Measurements from ENCODE around the gene COX14. TPM values are rescaled to one million over a fixed set of nuclear protein-coding genes. Genes with fewer than 3 reads are reported as not detected.
A peak's percentile ranks its signal among the peaks of the same experiment; 100 is the strongest.

COX14 gene
- total RNA-seq, 1 donor from 2014 or later: 42.4 TPM

GRCh38 chr12:50069069-50069468 lies 43.0 kb upstream of the COX14 start:
- no peak overlapping the region for H3K4me3 Mint-ChIP-seq
- H3K36me3 Mint-ChIP-seq (ENCODE audit: low read depth): no peaks in the 10 kb centered on the region
- TF ChIP-seq CTCF (IDR thresholded peaks at IDR 0.05): no peak
- no peak overlapping the region for H3K27ac Mint-ChIP-seq
- no peaks in the 10 kb centered on the region for H3K9me3 Mint-ChIP-seq
- intact Hi-C loops (cut with micrococcal nuclease): no loop called here
- ChIA-PET POLR2A (interaction anchor here (0.6 to 1.0 kb wide), 2 partner anchors 45 to 1161 kb away, joined by 3 read pairs; no protein-coding TSS in a partner anchor), CTCF (interaction anchor here (0.6 to 7.6 kb wide), 10 partner anchors 8 to 224 kb away, joined by 3 to 73 read pairs (median 5); no protein-coding TSS in a partner anchor)
- H3K4me1 Mint-ChIP-seq: peaks cover 4% of the 10 kb centered on the region
- peaks cover 13% of the 10 kb centered on the region for H3K27me3 Mint-ChIP-seq
- DNase-seq (no peak), ATAC-seq (ENCODE audit: low read depth) (no peak)

- H3K9me3 Mint-ChIP-seq: no peaks in the 10 kb centered on the region
- H3K4me1 Mint-ChIP-seq: peaks cover 4% of the 10 kb centered on the region
- intact Hi-C loops (cut with micrococcal nuclease): no loop called here
- no peak overlapping the region for H3K27ac Mint-ChIP-seq
- ATAC-seq (ENCODE audit: low read depth) (no peak), DNase-seq (no peak)
- TF ChIP-seq CTCF (IDR thresholded peaks at IDR 0.05): no peak
- peaks cover 11% of the 10 kb centered on the region for H3K27me3 Mint-ChIP-seq
- H3K4me3 Mint-ChIP-seq: no peak overlapping the region
- no peaks in the 10 kb centered on the region for H3K36me3 Mint-ChIP-seq (ENCODE audit: low read depth)
- ChIA-PET CTCF (interaction anchor here (0.6 to 7.6 kb wide), 9 partner anchors 9 to 223 kb away, joined by 3 to 73 read pairs (median 5); no protein-coding TSS in a partner anchor), POLR2A (interaction anchor here (1.0 kb wide), 1 partner anchor 45 kb away, joined by 3 read pairs; no protein-coding TSS in a partner anchor)
These were observed 42.5 kb upstream of the COX14 start for GRCh38 chr12:50069539-50069938.

- no peaks in the 10 kb centered on the region for H3K9me3 Mint-ChIP-seq
- peaks cover 11% of the 10 kb centered on the region for H3K27me3 Mint-ChIP-seq
- peaks cover 4% of the 10 kb centered on the region for H3K4me1 Mint-ChIP-seq
- no peaks in the 10 kb centered on the region for H3K36me3 Mint-ChIP-seq (ENCODE audit: low read depth)
- ATAC-seq (ENCODE audit: low read depth): peak; percentile 58
- H3K4me3 Mint-ChIP-seq: no peak overlapping the region
- peak; percentile 53 for DNase-seq
- peak; percentile 40 for TF ChIP-seq CTCF (IDR thresholded peaks at IDR 0.05)
- ChIA-PET CTCF (interaction anchor here (0.6 to 7.6 kb wide), 16 partner anchors 9 to 127 kb away, joined by 3 to 73 read pairs (median 4); partner anchors contain the start of genes CERS5, COX14 and GPD1), POLR2A (interaction anchor here (1.4 kb wide), 1 partner anchor 103 kb away, joined by 4 read pairs; no protein-coding TSS in a partner anchor)
- H3K27ac Mint-ChIP-seq: no peak overlapping the region
- intact Hi-C loops (cut with micrococcal nuclease): loop anchor here (1.0 to 10.0 kb wide), 4 partner anchors 33 to 564 kb away; no protein-coding TSS in a partner anchor
These were observed 41.5 kb upstream of the COX14 start for GRCh38 chr12:50070314-50071060.

GRCh38 chr12:50072198-50072907 lies 39.7 kb upstream of the COX14 start:
- intact Hi-C loops (cut with micrococcal nuclease): loop anchor here (5.0 to 10.0 kb wide), 3 partner anchors 35 to 562 kb away; no protein-coding TSS in a partner anchor
- ATAC-seq (ENCODE audit: low read depth) (no peak), DNase-seq (no peak)
- no peaks in the 10 kb centered on the region for H3K36me3 Mint-ChIP-seq (ENCODE audit: low read depth)
- no peaks in the 10 kb centered on the region for H3K9me3 Mint-ChIP-seq
- TF ChIP-seq CTCF (IDR thresholded peaks at IDR 0.05): no peak
- H3K27me3 Mint-ChIP-seq: peaks cover 11% of the 10 kb centered on the region
- ChIA-PET CTCF (interaction anchor here (1.4 to 3.7 kb wide), 3 partner anchors 95 to 105 kb away, joined by 3 to 37 read pairs (median 9); partner anchors contain the start of gene CERS5), POLR2A (interaction anchor here (0.6 kb wide), 1 partner anchor 837 kb away, joined by 4 read pairs; no protein-coding TSS in a partner anchor)
- peaks cover 4% of the 10 kb centered on the region for H3K4me1 Mint-ChIP-seq
- H3K4me3 Mint-ChIP-seq: no peak overlapping the region
- H3K27ac Mint-ChIP-seq: no peak overlapping the region
